Measurements from ENCODE around the gene CABLES1. TPM values are rescaled to one million over a fixed set of nuclear protein-coding genes. Genes with fewer than 3 reads are reported as not detected.

Gene CABLES1
- total and polyA plus RNA-seq, 2 of the 8 experiments (the other 6 are each of a cell fraction or from before 2014, with no cell fraction given), result 9.2 to 26.4 TPM

GRCh38 chr18:23183411-23184150, 48.3 kb downstream of the CABLES1 start (continued):
- TF ChIP-seq TCF12 (IDR thresholded peaks at IDR 0.05; ENCODE audit: low read depth, low read length) (no peak), SP1 (IDR thresholded peaks at IDR 0.05; ENCODE audit: low read depth, low read length) (no peak), SAP30 (IDR thresholded peaks at IDR 0.05; ENCODE audit: insufficient read depth, insufficient replicate concordance, low read length) (no peak), CTBP2 (IDR thresholded peaks at IDR 0.05; ENCODE audit: borderline replicate concordance, insufficient read depth, insufficient read length, low read length) (no peak)
